Ramos (cell line): Measurements from ENCODE around the gene SAPCD2.

Source experiments
- in situ Hi-C: fragments of 300-500 bp; cut with MboI; formaldehyde crosslinking; loops from one replicate; pipeline ENCODE4 v1.14.3; 2022; ENCODE audit warnings: low sequenced_read_pairs; ENCODE audit not compliant: unreplicated experiment

SAPCD2 gene

DNA sequence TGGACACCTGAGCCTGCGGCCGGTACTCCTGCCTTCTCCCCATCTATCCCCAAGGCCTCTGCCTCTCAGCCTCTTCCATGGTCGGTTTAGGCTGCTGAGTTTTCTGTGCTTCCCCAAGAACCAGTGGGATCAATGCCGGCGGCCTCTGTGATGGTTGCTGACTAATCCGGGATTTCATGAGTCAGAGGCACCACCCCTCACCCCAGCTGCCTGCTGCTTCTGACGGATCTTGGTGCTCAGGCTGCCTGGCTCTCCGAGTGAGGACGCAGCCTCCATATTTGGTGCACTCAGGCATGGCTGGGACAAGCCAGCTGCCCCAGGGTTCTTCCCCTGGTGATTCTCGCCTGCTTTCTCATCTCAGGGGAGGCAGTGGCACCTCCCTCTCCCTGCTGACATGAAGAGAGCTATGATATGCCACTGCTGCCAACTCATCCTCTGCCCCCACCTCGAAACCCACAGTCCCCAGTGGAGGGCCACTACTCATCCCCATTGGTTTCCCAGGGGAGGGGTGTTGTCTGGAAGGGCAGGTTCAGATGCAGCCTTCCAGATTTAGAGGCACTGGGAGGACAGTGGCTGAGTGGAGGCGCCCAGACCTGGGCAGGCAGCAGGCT is 13.1 kb upstream of the SAPCD2 start:
- in situ Hi-C loops: no loop called here

DNA sequence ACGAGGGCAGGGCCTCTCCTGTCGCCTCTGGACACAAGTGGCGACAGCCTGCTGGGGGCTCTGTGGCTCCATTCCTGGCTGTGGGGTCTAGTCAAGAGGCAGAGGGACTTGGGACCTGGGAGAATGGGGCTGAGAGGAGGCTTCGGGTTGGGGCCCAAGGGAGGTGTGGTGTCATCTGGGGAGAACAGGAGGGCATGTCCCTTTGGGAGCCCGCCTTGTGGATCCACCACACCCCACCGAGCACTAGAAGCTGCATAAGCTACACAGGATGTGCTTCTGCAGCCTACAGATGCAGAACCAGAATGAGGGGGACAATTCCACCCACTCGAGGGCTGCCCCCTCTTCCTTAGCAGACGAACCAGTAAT is 12.6 kb upstream of the SAPCD2 start:
- in situ Hi-C loops: no loop called here

DNA sequence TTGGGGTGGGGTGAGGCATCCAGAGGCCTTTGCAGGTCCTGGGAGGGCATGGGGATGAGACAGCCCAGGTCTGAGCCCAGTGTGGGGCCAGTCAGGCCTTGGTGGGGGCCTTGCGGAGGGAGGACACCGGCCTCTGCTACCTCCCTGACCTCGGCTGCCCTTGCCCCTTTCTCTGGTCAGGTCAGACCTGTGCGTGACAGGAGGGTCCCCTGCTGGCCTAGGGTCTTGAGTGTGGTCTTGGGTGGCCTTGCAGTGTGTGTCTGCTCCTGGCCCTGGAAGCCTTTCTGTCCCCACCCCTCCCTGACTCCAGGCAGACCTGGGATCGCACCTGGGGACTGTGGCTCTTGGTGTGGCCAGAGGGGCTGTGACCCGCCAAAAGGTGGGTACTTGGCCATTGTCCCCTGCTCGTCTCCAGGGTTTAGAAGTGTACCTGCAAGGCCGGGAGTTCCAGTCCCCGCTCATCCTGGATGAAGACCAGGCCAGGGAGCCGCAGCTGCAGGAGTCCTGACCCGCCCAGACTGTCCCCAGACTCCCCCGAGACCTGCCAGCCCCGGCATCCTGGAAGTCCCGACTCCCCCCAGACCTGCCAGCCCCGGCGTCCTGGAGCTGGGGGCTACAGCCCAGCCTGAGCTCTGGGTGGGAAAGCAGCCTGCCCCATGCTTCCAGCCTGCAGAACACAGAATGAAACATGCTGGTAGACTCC is 12.0 kb upstream of the SAPCD2 start:
- in situ Hi-C loops: no loop called here

DNA sequence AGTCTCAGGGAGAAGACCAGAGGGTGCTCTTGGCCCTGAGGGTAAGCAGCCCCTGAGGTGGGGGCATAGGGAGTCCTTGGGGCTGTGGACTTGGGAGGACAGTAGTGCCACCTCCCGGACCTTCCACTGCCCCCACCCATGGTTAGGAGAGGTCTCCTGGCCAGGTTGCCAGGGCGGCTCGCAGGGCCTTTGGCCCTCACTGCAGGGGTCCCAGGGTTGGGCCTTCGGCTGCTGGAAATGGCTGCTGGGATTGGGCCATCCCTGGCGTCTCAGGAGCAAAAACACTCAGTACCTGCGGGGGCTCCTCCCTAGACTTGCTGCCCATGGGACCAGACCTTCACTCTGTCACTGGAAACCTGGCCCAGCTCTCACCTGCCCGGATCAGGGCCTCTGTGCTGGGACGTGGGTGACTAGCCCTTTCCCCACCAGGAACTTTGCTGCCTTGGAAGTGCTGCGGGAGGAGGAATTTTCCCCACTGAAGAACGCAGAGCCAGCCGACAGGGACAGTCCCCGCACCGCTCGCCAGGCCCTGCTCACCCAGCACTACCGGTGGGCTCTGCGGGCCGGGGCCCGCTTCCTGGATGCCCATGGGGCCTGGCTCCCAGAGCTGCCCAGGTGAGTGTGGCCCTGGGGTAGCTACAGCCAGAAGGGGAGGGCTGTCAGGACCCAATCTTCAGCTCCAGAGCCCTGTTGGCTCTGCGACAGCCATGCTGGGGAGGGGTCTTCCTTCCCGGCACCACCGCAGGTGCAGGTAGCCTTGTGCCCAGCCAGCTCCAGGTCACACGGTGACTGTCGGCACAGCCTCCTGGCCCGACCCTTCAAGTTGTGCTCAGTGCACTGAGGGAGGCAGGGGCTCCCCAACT is 10.1 kb upstream of the SAPCD2 start:
- in situ Hi-C loops: no loop called here

DNA sequence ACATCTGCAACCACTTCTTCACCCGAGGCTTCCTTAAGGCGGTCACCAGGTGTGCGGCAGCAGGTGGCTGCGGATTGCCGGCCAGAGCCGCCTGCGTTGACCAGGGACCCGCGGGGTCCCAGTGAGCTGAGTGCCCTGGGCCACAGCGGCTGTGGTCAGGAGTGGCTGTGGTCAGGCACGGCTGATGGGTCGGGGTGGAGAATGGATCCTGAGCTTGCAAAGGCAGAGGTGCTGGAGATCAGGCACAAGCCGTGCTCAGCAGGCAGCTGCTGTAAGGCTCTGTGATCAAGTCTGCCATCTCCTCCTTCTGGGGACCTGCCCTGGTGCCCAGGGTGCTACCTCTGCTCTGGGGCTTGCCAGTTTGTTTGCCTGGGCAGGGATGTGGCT is 9.0 kb upstream of the SAPCD2 start:
- in situ Hi-C loops: no loop called here

DNA sequence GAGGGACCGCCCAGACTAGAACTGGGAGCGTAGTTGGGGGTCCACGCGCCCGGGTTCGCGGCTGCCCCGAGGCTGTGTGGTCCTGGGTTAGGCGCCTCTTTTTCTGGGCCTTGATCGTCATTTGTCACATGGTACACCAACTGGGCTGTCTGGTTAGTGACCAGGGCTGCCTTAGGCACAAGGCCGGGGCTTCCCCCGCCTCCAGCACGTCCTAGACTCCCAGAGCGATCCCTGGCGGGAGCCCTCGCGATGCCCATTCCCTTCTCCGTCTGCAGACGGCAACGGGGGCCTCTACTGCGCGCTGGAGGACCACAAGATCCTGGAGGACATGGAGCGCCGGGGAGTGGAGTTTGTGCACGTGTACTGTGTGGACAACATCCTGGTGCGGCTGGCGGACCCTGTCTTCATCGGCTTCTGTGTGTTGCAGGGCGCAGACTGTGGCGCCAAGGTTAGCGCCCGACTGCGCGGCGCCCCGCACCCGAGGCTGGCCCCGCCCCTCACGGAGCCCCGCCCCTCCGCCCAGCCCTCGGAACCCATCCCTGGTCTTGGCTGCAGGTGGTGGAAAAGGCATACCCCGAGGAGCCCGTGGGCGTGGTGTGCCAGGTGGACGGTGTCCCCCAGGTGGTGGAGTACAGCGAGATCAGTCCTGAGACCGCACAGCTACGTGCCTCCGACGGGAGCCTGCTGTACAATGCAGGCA is 8.5 kb upstream of the SAPCD2 start:
- in situ Hi-C loops: no loop called here

DNA sequence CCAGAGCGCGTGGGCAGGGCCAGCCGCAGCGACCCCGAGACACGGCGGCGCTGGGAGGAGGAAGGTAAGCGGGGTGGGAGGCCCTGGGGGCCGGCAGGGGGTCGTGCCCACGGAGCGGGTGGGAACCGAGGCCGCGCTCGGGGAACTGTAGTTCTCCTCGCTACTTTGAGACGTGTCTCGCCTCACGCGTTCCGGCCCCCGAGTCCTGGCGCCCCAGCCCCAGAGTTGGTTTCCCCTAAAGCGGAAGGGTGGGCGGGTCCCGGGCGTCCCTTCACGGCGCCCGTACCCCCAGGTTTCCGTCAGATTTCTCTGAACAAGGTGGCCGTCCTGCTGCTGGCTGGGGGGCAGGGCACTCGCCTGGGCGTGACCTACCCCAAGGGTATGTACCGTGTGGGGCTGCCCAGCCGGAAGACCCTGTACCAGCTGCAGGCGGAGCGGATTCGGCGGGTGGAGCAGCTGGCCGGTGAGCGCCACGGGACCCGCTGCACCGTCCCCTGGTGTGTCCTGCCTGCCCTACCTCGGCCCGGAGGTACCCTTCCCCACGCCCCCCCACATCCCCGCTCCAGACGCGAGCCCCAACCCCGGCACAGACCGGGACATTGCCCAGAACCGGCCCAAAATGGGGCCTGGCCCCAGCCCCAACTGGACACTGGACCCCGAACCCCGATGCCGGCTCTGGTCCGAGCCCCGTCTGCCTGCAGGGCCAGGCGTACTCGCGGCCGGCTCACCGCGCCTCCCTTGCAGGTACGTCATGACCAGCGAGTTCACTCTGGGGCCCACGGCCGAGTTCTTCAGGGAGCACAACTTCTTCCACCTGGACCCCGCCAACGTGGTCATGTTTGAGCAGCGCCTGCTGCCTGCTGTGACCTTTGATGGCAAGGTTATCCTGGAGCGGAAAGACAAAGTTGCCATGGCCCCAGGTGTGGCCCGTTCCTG is 7.7 kb upstream of the SAPCD2 start:
- in situ Hi-C loops: no loop called here

DNA sequence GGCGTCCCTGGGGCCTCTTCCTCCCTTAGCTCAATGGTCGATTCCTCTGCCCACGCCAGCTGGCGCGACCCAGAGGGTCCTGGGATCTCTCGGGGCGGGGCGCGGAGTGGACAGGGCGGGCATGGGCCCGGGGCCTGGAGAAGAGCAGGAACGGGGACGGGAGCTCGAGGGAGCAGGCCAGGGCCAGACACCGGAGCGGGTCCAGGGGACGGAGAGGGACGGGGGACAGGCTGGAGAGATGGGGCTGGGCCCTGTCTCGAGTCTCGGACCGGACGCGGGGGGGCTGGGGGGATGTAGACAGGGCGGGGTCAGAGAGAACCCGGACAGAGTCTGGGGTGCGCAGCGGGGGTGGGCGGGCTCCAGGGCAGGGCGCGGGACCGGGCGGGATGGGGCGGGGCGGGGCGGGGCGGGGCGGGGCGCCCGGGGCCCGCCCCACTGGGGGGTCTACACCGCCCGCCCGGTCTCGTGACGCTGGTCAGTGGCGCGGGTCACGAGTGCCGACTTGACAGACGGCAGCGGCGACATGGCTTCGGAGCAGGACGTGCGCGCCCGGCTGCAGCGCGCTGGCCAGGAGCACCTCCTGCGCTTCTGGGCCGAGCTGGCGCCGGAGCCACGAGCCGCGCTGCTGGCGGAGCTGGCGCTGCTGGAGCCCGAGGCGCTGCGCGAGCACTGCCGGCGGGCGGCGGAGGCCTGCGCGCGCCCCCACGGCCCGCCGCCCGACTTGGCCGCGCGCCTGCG is 6.8 kb upstream of the SAPCD2 start, which contains the start of gene UAP1L1:
Gene UAP1L1, plus strand, starts transcription at position 508 of the 738 bp plus-strand sequence. Its CDS starts 16 bp downstream, at position 524.
- in situ Hi-C loops: no loop called here

DNA sequence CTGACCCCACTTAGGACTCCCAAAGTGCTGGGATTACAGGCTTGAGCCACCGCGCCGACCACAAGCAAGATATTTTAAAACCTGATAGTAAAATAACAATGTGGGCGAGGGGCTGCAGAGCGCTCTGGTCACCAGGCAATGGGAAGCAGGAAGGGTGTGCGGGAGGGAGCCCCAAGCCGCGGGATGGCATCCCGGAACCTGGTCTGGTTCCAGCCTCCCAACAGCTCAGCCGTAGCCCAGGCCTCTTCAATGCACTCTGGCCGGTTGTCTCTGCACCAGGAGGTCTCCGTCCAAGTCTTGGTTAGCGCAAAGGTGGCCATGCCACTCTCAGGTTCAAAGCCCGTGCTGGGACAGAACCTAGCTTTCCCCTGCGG is 6.3 kb upstream of the SAPCD2 start:
- in situ Hi-C loops: no loop called here

DNA sequence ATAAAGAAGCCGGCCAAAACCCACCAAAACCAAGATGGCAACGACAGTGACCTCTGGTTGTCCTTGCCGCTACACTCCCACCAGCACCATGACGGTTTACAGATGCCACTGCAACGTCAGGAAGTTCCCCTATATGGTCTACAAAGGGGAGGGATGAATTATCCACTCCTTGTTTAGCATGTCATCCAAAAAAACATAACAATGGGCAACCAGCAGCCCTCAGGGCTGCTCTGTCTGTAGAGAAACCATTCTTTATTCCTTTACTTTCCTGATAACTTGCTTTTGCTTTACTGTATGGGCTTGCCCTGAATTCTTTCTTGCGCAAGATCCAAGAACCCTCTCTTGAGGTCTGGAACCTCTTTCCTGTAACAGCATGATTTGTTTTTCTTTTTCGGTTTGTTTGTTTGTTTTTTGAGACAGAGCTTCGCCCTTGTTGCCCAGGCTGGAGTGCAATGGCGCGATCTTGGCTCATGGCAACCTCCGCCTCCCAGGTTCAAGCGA is 5.0 kb upstream of the SAPCD2 start:
- in situ Hi-C loops: no loop called here

DNA sequence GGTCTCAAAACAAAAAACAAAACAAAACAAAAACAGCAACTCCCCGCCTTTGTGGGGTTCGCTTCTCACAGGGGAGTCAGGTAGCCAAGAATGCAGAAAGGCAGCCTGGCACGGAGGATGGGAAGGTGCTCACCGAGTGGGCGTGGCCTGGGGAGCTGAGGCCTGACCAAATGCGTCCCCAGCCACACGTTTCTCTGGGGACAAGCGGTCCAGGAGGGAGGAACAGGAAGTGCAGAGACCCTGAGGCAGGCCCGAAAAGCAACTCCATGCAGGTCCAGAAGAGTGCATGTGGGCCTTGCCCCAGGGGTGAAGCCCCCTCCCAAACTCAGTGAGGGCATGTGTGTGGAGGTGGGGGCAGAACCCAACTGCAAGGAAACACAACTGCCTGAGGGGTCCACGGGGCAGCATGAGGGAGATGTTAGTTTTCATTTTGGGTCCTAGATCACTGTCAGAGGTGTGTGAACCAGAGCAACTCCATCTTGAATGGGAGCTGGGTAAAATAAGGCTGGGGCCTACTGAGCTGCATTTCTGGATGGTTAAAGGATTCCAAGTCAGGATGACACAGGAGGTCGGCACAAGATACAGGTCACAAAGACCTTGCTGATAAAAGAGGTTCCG is 4.4 kb upstream of the SAPCD2 start:
- in situ Hi-C loops: loop anchor here (25.0 kb wide), 1 partner anchor 363 kb away; the partner anchor contains the start of gene ENTPD8

DNA sequence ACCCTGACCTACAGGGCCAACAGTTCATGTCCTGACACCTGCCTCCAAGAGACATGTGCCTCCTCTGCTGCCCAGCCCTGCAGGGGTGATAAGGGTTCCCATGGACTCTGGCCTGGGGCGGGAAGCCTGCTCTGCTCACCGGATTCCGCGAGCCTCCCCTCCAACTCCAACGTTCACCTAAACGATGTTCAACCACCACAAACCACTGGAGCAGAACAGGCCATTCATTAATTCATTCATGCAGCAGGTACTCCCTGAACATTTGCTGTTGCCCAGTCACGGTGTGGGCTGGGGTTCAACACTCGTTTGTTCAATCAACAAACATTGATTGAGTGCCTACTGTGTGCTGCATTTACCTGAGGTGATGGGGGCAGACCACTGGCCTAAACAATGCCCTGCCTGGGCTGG is 3.6 kb upstream of the SAPCD2 start:
- in situ Hi-C loops: loop anchor here (25.0 kb wide), 1 partner anchor 363 kb away; the partner anchor contains the start of gene ENTPD8

DNA sequence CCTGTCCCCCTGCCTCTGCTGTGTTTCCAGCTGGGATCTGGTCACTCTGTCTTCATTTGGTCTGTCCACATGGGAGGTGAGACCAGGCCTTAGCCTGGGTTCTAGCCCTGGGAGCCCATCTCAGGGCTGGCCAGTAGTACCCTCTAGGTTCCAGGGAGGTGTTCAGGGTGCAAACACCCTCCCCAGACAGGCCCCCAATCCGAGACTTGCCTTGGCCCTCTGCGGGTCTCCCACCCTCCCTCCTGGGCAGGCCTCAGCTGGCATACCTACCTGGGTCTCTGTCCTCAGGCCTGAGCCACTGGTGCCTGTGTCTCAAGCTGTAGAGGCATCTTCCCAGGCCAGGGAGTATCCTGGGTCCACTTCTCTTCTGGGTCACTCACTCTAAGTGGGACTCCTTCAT is 925 bp upstream of the SAPCD2 start:
- in situ Hi-C loops: loop anchor here (25.0 kb wide), 1 partner anchor 366 kb away; the partner anchor contains the start of gene ENTPD8

DNA sequence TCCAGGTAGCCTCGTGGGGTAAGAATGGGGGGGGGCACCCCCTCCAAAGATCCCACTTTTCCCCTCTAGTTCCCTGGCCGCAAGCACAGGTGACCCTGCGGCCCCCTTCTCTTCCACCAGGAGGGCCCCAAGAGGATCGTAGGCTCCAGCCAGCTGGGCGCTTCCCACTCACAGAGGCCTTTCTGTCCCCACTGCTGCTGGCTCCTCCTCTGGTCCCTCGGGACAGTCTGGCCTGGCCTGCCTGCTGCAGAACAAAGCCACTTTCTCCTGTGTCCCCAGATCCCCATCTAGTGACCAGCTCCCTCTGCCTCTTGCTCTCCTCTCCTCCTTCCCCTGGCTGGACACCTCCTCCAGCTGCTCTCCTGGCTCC is 534 bp upstream of the SAPCD2 start:
- in situ Hi-C loops: loop anchor here (25.0 kb wide), 1 partner anchor 366 kb away; the partner anchor contains the start of gene ENTPD8

DNA sequence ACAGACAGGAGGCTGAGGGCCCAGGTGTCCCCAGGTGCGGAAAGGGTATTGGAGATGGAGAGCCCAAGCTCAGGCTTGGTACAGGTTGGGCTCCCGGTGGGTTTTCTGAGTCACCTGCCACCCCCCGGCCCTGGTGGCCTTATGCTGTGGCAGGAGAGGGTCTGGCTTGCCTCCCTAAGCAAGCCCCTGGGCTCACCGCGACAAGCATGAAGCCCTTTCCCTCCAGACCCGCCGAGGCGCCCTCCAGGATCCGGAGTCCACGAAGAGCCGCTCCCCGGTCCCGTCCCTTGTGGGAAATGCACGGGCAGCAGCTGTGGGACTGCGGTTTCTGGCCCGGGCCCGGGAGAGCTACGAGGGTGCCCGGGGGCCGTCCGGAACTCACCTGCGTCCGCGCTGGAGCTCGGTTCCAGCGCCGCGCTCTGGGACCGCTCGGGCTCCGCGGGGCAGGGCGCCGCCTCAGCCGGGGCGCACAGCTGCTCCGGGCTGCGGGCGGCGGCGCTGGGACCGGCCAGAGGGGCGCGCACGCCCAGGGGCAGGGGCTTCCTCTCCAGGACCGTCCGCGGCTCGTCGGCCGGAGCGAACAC is 757 bp downstream of the SAPCD2 start:
- in situ Hi-C loops: loop anchor here (25.0 kb wide), 1 partner anchor 368 kb away; the partner anchor contains the start of gene ENTPD8

DNA sequence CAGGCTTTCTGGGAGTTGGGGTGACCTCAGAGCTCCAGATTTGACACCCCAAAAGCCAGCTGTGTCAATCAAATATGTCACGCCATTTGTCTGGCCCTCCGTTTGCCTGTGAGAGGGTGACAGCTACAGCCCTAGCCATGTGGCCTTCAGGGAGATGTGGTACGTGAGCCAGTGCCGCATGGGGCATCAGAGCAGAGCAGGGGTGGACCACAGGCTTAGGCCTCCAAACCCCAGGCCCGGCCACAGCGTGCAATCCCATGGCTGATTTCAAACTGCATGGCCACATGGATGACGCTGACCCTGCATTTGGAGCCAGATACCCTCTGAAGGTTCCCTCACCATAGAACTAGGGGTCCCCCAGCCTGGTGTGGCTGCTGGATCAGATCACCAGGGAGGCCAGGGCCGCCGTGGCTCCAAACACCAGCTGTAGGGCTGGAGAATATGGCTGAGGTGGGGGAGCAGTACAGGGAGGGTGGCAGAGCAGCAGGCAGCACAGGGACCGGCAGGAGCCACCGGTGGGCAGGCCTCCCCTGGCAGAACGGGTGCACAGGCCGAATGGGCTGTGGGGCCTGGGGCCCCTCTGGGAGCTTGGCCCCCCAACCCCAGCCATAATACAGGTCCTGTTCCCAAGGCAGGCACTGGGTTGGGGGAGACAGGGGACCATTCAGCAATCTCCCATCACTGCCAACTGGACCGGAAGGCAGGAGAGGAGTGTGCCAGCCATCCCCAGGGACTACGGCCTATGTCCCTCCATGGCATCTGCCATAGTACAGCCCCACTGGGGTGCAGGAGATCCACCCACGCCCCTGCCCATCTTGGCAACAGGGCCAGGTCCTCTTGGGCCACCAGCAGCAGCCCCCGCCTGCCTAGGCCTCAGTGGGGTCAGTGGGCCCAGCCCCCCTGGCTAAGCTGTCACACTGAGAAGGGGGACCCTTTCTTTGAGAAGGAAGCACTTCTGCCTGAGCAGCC is 1.5 kb downstream of the SAPCD2 start:
- in situ Hi-C loops: loop anchor here (25.0 kb wide), 1 partner anchor 368 kb away; the partner anchor contains the start of gene ENTPD8
